ENCODE measurements around the gene FAM167B.
"Not testable (repeated sequence)": the region's sequence is repeated elsewhere in the genome, so short reads cannot be mapped to it uniquely, and the experiment has no call there.

Gene FAM167B

DNA sequence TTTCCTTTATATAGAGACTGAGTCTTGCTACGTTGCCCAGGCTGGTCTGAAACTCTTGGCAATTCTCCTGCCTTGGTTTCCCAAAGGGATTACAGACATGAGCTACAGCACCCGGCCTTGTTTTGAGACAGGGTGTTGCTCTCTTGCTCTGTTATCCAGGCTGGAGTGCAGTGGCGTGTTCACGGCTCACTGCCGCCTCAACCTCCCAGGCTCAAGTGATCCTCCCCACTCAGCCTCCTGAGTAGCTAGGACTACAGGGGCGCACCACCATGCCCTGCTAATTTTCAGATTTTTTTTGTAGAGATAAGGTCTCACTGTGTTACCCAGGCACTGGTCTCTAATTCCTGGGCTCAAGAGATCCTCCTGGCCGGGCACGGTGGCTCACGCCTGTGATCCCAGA lies 18.8 kb downstream of the FAM167B start:
- no peak for DNase-seq

DNA sequence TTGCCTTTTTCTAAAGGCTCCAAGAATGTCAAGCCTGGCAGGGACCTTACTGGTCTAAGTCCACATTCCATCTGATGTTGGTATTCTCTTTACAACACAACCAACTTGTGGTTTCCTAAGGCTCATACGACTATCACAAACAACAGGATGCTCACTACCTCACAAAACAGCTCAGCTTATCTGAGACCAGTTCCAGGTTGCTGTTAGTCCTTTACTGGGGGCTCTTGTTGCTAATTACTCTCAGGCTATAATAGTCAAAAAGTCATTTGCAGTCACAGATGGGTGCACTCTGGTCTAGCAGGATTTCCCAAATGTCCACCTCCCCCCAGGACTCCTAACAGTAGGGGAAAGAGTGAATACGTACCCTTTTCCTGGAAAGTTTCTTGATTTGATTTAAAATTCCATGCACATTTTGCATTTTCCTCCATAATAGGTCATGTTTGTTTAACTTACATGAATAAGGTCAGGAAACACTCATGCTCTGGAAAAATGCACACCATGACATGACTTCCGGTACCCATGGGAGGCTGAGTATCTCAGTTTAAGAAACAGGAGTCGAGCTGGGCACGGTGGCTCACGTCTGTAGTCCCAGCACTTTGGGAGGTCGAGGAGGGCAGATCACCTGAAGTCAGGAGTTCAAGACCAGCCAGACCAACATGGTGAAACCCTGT lies 20.0 kb downstream of the FAM167B start:
- DNase-seq = no peak

DNA sequence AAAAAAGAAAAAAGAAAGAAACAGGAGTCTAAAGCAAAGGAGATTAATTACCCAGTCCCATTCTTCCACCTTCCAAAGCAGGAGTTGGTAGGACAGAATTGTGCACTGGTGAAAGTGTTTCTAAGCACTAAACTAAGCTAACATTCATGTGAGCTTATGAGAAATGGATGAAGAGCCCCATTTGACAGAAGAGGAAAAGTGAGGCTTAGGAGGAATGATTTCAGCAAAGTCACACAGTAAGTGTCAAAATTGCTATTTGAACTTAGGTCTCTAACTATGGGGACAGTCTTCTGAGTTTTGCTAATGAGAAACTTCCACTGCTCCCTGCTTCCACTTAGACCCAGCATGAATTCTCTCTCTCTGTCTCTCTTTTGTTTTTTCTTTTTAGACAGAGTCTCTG lies 22.7 kb downstream of the FAM167B start:
- no peak for DNase-seq

DNA sequence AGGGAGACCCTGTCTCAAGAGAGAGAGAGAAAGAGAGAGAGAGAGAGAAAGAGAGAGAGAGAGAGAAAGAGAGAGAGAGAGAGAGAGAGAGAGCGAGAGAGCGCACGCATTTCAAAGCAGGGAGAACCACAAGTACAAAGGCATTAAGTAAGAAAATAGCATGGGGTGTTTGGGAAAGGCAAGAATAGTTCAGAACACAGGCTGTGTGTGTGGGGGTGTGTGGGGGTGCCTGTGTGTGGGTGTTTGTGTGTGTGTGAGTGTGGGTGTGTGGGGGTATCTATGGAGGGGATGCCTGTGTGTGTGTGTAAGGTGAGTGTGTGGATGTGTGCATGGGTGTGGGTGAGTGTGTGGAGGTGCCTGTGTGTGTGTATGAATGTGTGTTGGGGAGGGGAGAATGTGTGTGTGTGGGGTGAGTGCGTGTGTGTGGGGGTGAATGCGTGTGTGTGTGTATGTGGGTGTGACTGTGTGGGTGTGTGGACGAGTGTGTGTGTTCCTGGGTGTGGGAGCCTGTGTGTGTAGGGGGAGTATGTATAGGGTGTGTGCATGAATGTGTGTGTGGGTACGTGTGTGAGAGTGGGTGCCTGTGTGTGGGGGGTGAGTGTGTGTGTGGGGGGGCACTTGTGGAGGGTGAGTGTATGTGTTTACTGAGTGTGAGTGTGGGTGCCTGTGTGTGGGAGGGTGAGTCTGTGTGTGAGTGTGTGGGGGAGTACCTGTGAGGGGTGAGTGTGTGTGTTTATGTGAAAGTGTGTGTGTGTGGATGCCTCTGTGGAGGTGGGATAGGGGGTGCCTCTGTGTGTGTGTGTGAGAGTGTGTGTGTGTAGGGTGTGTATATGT lies 25.8 kb downstream of the FAM167B start:
- no peak for DNase-seq

DNA sequence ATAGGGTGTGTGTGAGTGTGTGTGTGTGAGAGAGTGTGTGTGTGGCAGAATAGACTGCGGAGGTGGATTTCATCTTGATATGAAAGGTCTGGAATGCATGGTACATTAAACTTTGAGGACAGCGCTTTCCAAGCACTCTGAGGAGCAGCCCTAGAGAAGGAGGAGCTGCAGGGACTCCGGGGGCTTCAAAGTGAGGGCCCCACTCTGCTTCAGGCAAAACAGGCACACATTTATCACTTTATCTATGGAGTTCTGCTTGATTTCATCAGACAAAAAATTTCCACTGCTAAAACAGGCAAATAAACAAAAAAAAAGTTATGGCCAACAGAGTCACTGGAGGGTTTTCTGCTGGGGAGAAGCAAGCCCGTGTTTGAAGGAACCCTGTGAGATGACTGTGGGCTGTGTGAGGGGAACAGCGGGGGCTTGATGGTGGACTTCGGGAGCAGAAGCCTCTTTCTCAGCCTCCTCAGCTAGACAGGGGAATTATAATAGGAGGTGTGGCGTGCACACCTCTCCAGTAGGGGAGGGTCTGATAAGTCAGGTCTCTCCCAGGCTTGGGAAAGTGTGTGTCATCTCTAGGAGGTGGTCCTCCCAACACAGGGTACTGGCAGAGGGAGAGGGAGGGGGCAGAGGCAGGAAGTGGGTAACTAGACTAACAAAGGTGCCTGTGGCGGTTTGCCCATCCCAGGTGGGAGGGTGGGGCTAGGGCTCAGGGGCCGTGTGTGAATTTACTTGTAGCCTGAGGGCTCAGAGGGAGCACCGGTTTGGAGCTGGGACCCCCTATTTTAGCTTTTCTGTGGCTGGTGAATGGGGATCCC lies 26.6 kb downstream of the FAM167B start:
- DNase-seq = no peak

DNA sequence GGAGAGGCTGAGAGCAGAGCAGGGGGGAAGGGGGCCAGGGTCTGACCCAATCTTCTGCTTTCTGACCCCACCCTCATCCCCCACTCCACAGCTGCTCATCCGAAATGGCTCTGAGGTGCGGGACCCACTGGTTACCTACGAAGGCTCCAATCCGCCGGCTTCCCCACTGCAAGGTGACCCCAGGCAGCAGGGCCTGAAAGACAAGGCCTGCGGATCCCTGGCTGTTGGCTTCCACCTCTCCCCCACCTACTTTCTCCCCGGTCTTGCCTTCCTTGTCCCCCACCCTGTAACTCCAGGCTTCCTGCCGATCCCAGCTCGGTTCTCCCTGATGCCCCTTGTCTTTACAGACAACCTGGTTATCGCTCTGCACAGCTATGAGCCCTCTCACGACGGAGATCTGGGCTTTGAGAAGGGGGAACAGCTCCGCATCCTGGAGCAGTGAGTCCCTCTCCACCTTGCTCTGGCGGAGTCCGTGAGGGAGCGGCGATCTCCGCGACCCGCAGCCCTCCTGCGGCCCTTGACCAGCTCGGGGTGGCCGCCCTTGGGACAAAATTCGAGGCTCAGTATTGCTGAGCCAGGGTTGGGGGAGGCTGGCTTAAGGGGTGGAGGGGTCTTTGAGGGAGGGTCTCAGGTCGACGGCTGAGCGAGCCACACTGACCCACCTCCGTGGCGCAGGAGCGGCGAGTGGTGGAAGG lies 27.8 kb downstream of the FAM167B start:
- DNase-seq = no peak

DNA sequence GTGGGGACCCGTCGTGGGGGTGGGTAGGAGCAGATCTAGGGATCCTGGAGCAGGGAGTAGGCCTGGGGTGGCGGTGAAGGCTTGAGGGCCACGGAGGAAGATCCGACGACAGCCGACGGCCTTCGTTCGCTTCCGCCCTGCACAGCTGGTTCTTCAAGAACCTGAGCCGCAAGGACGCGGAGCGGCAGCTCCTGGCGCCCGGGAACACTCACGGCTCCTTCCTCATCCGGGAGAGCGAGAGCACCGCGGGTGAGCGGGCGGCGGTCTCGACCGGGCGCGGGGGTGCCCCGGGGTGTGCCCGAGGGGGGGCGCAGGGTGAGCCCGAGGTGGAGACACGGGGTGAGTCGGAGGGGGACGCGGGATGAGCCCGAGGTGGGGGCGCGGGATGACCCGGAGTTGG lies 28.4 kb downstream of the FAM167B start:
- DNase-seq = no peak

DNA sequence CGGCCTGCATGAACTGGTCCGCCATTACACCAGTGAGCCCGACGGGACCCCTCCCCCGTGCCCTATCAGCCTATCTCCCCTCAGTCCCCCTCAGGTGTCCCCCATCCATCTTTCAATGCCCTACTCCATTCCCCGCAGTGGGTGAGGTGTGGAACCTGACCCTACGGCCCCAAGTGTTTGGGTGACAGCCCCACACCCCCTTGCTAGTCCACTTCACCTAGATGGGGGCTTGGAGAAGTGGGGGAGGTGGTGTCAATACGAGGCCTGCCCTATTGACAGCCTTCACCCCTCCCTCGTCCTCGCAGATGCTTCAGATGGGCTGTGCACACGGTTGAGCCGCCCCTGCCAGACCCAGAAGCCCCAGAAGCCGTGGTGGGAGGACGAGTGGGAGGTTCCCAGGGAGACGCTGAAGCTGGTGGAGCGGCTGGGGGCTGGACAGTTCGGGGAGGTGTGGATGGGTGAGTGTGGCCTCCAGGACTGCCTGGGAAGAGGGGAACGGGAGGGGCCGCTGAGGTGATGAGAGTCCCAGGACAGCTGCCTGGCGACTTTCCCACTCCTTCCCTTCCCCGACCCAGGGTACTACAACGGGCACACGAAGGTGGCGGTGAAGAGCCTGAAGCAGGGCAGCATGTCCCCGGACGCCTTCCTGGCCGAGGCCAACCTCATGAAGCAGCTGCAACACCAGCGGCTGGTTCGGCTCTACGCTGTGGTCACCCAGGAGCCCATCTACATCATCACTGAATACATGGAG lies 29.2 kb downstream of the FAM167B start:
- DNase-seq = no peak

DNA sequence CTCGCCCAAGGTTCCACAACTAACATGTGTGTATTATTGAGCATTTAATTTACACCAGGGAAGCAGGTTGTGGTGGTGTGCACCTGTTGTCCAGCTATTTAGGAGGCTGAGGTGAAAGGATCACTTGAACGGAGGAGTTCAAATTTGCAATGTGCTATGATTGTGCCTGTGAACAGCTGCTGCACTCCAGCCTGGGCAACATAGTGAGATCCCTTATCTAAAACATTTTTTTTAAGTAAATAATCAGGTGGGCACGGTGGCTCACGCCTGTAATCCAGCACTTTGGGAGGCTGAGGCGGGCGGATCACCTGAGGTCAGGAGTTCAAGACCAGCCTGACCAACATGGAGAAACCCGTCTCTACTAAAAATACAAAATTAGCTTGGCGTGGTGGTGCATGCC lies 37.8 kb downstream of the FAM167B start:
- not testable (repeated sequence) for DNase-seq

DNA sequence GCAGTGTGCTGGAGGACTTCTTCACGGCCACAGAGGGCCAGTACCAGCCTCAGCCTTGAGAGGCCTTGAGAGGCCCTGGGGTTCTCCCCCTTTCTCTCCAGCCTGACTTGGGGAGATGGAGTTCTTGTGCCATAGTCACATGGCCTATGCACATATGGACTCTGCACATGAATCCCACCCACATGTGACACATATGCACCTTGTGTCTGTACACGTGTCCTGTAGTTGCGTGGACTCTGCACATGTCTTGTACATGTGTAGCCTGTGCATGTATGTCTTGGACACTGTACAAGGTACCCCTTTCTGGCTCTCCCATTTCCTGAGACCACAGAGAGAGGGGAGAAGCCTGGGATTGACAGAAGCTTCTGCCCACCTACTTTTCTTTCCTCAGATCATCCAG lies 38.6 kb downstream of the FAM167B start:
- no peak for DNase-seq

DNA sequence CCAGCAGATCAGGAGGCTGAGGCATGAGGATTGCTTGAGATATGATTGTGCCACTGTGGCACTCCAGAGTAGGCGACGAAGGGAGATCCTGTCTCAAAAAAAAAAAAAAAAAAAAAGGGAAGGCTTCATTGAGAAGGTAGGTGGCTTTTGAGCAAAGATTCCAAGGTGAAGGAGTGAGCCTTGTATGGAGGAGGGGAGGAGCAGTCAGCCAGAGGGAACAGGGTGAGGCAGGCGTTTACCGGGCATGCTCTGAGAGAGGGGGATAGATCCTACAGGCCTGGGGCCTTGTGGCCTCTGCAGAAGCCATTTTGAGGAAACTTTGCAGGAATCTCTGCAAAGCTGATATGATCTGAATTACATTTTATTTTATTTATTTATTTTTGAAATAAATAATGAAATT lies 39.7 kb downstream of the FAM167B start:
- no peak for DNase-seq

DNA sequence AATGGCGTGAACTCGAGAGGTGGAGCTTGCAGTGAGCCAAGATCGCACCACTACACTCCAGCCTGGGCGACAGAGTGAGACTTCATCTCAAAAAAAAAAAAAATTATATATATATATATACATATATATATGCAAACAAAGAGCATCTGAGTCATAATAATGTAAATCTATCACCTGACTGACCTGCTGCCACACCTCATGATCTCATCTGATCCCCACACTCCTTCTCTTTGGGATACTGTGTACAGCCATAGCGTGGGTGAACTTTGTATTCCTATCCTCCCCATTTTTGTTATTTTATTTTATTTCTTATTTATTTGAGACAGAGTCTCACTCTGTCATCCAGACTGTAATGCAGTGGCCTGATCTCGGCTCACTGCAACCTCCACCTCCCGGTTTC lies 42.2 kb downstream of the FAM167B start:
- DNase-seq = no peak

DNA sequence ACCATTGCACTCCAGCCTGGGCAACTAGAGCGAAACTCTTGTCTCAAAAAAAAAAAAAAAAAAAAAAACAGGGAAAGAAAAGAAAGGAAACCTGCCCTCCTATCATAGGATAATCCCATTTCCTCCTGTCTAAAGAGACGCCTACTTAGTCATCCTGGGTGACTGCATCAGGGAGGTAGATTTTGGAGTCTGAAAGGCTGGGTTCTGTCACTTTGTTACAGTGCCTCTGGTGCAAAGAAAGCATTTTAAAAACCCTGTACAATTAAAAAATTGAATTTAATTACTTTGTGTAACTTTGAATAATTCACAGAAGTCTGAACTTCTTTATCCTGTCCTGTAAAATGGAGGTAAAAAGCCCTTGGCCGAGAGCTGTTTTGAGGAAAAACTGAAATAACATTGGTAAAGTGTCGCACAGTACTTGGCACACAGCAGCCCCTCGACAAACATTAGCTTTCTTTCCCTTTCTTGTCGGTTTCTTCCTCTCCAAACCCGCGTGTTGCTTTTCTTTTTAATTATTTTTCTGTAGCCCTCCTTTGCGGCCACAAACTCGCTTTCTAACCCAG lies 44.2 kb downstream of the FAM167B start:
- DNase-seq = peak in 1 of 2 experiments; percentile 21

DNA sequence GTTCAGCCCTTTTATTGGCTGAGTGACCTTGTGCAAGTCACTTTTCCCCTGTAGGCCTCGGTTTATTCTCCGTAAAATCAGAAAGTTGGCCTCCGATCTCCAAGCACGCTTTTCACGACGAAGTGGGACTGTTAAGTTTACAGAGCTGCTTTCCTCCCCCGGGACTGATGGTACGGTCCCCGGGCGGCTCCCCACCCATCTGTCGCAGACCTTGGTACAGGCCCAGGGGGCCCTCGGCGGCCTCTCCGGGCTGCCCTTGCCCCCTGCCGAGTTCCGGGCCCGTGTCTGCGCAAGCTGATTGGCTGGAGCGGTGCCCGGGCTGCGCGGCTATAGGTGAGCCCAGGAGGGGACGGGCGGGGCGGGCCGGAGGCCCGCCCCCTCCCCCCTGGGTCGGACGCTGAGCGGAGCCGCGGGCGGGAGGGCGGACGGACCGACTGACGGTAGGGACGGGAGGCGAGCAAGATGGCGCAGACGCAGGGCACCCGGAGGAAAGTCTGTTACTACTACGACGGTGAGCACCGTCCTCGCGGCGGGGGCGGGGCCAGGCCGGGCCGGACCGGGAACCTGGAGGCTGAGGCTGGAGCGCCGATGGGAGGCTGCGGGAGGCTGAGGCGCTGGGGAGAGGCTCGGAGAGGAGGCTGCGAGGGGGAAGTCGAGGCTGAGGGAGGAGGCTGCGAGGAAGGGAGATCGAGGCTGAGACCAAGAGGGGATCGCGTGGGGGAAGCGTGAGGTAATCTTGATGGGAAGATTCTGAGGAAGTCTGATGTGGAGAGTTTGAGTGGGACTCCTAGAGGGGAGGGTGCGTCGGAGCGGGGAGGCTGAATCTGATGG lies 44.9 kb downstream of the FAM167B start, which contains the start of gene HDAC1:
TSS of gene HDAC1 (plus strand) at position 376 of the 831 bp plus-strand sequence. CDS start at position 463, 87 bp downstream.
- peak; percentile 86 to 91 for DNase-seq

DNA sequence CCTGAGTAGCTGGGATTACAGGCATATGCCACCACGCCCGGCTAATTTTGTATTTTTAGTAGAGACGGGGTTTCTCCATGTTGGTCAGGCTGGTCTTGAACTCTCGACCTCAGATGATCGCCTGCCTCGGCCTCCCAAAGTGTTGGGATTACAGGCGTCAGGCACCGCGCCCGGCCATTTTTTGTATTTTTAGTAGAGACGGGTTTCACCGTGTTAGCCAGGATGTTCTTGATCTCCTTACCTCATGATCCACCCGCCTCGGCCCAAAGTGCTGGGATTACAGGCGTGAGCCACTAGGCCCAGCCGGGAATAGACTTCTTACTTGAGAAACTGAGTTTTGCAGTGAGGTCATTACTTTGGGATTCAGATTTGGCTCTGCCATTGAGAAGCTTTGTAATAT lies 51.2 kb downstream of the FAM167B start:
- DNase-seq = not testable (repeated sequence)
